GM10266 (cell line): Measurements from ENCODE around the gene TTC4.

ENCODE experiments used
- DNase-seq: peaks from one replicate; pipeline ENCODE4 v3.0.0; 2012; ENCODE audit errors: extremely low spot score
- TF ChIP-seq, protein P1 (sequence below): IDR thresholded peaks from 2 replicates; pipeline ENCODE4 v1.5.1; 2012; ENCODE audit warnings: mild to moderate bottlenecking, low read depth; ENCODE audit not compliant: control insufficient read depth, insufficient read depth; ENCODE audit errors: missing control alignments

Gene TTC4

DNA sequence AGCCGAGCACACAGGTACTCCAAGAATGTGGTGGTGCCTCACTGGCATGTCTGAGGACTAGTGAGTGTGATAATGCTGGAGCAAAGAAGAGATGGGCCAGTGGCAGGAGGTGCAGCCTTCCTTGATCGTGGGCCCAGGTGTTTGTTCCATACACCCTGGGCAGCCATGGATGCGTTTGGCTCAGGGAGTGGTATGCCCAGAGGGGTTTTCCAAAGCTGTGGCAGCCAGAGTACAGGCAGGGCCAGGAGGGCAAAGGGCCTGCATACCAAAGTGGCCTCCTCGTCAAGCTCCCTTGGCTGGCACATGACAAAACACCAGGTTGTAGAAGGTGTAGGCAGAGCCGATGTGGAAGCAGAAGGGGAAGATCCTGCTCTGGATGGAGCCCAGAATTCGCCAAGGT is 29.6 kb downstream of the TTC4 start:
- TF ChIP-seq, protein P1, sequence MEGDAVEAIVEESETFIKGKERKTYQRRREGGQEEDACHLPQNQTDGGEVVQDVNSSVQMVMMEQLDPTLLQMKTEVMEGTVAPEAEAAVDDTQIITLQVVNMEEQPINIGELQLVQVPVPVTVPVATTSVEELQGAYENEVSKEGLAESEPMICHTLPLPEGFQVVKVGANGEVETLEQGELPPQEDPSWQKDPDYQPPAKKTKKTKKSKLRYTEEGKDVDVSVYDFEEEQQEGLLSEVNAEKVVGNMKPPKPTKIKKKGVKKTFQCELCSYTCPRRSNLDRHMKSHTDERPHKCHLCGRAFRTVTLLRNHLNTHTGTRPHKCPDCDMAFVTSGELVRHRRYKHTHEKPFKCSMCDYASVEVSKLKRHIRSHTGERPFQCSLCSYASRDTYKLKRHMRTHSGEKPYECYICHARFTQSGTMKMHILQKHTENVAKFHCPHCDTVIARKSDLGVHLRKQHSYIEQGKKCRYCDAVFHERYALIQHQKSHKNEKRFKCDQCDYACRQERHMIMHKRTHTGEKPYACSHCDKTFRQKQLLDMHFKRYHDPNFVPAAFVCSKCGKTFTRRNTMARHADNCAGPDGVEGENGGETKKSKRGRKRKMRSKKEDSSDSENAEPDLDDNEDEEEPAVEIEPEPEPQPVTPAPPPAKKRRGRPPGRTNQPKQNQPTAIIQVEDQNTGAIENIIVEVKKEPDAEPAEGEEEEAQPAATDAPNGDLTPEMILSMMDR = no peak
- DNase-seq = no peak

DNA sequence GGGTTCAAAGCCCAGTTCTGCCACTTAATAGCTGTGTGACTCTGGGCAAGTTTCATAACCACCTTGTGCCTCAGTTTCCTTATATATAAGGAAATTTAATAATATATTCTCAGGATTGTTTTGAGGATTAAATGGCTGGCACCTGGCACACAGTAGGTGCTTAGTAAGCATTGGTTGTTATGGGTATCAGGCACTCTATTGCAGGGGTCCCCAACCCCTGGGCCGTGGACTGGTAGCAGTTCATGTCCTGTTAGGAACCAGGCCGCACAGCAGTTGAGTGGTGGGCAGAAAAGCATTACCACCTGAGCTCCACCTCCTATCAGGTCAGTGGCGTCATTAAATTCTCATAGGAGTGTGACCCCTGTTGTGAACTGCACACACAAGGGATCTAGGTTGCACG is 30.2 kb downstream of the TTC4 start:
- TF ChIP-seq, protein P1 = no peak
- DNase-seq = no peak

DNA sequence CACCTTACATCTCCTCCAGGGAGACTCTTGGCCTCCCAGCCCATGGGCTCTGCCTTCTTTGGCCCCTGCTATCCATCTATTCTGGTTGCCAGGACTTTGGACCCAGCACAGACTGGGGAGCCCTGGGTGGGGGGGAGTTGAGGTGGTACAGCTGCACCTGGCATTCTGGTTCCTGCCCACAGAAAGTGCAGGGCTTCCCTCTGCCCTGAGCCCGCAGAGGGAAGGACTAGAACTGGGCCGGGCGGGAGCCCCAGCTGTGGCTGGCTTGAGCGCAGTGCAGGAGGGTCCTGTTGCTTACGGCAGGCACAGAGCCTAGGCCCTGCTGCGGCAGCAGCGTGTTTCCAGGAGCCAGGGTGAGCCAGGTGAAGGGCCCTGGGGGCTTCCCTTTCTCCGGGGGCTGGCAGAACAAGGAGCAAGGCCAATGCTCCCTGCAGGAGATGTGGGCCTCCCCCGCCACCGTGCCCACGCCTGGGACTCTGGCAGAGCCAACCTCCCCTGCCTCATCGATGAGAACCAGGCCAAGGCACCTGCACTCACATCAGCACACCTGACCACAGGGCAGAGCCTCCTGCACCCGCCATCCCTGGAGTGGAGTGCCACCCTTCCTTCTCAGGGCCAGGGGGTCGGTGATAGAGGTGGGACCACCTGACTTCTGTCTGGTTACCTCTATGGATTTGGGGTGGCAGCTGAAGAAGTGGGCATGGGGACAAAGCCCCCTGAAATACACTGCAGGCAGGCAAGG is 32.6 kb downstream of the TTC4 start:
- TF ChIP-seq, protein P1 = no peak
- no peak for DNase-seq

DNA sequence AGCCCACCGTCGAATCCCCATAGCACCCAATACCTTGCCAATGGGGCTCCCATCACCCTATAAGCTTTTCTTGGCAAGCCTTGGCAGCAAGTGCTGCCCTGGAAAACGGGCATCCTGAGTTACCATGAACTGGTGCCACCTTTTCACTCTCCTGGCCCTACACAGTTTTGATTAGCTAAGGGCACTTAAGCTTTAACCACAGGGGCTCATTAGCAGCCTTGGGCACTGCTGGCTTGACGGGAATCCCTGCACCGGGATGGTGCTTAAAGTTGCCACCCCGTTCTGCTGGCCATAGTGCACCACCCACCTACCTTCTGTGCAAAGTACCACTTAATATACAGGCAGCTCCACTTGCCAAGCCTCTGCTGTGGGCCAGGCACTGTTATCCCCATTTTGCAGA is 34.9 kb downstream of the TTC4 start:
- no peak for DNase-seq
- TF ChIP-seq, protein P1 = no peak

DNA sequence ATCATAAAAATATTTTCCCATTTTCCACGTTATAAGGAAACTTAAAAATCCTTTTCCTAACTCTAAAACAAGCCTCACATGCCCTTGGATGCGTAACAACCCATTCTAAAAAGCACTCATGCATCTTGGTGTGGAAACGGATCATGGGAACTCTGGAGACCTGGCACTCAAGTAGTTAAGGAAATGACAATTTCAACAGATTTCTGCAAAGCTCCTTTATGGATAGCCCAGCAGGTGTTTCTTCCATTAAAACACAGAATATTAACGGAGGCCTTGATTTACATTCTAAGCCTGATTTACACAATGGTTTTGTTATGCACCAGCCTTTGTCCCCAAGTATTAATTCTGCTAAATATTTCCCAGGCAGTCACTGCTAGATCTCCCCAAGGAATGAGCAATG is 35.8 kb downstream of the TTC4 start:
- DNase-seq = no peak
- TF ChIP-seq, protein P1 = no peak

DNA sequence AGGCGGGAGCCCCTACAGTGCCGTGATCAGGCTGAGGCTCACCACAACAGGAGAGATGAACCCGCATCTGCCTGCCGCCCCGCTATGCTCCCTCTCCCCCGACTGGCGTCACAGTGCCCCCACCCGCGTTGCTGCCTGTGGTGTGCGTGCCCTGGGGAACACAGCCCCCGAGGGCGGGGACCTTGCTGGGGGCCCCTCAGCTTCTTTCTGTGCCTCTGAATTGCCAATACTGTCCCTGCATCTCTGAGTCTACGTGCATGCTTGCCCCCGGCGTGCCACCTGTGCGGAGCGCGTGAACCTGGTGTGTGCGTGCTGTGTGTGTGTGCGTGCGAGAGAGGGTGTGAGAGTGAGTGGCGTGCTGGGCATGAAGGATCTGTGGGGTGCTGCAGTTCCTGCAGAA is 38.4 kb downstream of the TTC4 start:
- DNase-seq = no peak
- TF ChIP-seq, protein P1 = no peak

DNA sequence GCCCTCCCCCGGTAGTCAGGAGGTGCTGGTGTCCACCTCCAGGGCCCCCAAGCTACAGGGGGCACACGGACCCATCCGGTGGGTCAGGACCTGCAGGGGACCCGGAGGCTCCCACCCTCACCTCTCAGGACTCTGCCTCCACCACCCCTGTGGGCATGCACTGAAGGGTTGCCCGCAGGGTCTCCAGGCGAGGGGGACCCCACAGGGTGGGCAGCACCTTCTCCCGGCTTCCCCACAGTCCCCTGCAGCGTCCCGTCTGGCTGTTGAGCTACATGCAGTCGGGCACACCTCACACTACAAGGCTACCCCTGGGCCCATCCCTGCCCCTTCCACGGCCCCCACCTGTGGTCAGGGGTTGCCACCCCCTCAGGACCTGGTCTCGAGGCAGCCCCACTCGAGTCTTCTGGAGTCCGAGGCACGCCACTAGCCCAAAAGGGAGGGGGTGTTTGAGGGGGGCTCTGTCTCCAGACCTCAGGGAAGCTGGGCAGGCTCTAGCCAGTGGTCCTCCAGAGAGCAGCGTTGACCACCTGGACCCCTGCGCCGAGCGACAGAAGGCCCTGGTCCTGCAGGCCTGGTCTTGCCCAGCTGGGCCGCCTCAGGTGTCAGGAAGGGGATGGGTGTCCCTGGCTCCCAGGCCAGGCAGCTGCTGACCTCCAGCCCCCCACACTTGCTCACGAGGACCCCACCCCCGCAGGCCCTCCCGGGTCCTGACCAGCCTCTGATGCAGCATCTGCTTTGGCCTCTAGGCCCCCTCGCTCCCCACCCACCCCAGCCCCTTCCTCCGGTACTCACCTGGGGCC is 39.0 kb downstream of the TTC4 start:
- TF ChIP-seq, protein P1 = no peak
- no peak for DNase-seq
